H1 (cell line): ENCODE measurements around the gene ZDHHC11. TPM values are rescaled to one million over a fixed set of nuclear protein-coding genes. Genes with fewer than 3 reads are reported as not detected.
A peak's percentile ranks its signal among the peaks of the same experiment; 100 is the strongest.

Experiments
- CTCF ChIA-PET: fragments of 300-600 bp; sonication (Branson Sonifier 250); formaldehyde crosslinking; loops from one replicate; lab custom pipeline; 2021; ENCODE audit not compliant: partially characterized antibody; lab: Charles Lee
- POLR2A ChIA-PET: fragments of 300-600 bp; sonication (Branson Sonifier 250); formaldehyde crosslinking; loops from one replicate; lab custom pipeline; 2021; ENCODE audit warnings: inconsistent platforms; ENCODE audit not compliant: partially characterized antibody; lab: Charles Lee
- DNase-seq, 2 experiments: peaks; one replicate each; pipeline versions ENCODE4 v3.0.0 to v3.0.0-alpha.2; 2010 to 2022; ENCODE audit warnings: low spot score in 2 of 2, low read depth in 1 of 2, mixed read lengths in 1 of 2
- FAIRE-seq: peaks from 2 replicates; lab custom pipeline; 2011; peaks lifted over from hg19 to GRCh38; lab: Jason Lieb, UNC
- H2AFZ ChIP-seq: 2 replicates; pipeline ENCODE4 v1.8.1; 2012; ENCODE audit warnings: low read length, inconsistent platforms
- H2AK5ac ChIP-seq: 2 replicates; pipeline ENCODE4 v1.6.1; 2013; ENCODE audit warnings: low read depth, low read length
- H2BK120ac ChIP-seq: replicated peaks from 2 replicates; pipeline ENCODE3; 2013; ENCODE audit warnings: low read depth, low read length, inconsistent platforms
- H2BK12ac ChIP-seq: 2 replicates; pipeline ENCODE4 v1.6.1; 2013; ENCODE audit warnings: low read depth, low read length
- H2BK15ac ChIP-seq: 2 replicates; pipeline ENCODE4 v1.6.1; 2013; ENCODE audit warnings: low read length
- H2BK20ac ChIP-seq: 2 replicates; pipeline ENCODE4 v1.6.1; 2013; ENCODE audit warnings: low read length
- H2BK5ac ChIP-seq: 2 replicates; pipeline ENCODE4 v1.6.1; 2013; ENCODE audit warnings: low read depth, low read length
- H3K14ac ChIP-seq: 2 replicates; pipeline ENCODE4 v1.6.1; 2013; ENCODE audit warnings: inconsistent platforms; ENCODE audit not compliant: insufficient read length
- H3K18ac ChIP-seq: 2 replicates; pipeline ENCODE4 v1.6.1; 2013; ENCODE audit warnings: low read length; ENCODE audit errors: extremely low read depth
- H3K23ac ChIP-seq: 2 replicates; pipeline ENCODE4 v1.6.1; 2013; ENCODE audit warnings: inconsistent platforms; ENCODE audit not compliant: insufficient read length
- H3K23me2 ChIP-seq: 2 replicates; pipeline ENCODE4 v1.6.1; 2013; ENCODE audit warnings: low read depth, low read length
- H3K27ac ChIP-seq: 2 replicates; pipeline ENCODE4 v1.6.1; 2011; ENCODE audit warnings: low read depth, low read length, inconsistent platforms
- H3K27me3 ChIP-seq, 4 experiments: replicated peaks in 1 of 4; 1 replicate in 1 of 4; 2 replicates in 3 of 4; pipeline versions ENCODE4 v1.6.1 to v1.8.1; 2011 to 2013; ENCODE audit warnings: low read length in 3 of 4, mild to moderate bottlenecking in 3 of 4, inconsistent platforms in 2 of 4, mixed read lengths in 2 of 4, moderate library complexity in 1 of 4; ENCODE audit not compliant: control insufficient read depth in 3 of 4, insufficient read depth in 3 of 4; ENCODE audit errors: extremely low read depth in 1 of 4
- H3K36me3 ChIP-seq, 4 experiments: 2 replicates each; pipeline versions ENCODE4 v1.6.1 to v1.8.1; 2011 to 2013; ENCODE audit warnings: mild to moderate bottlenecking in 4 of 4, low read length in 3 of 4, moderate library complexity in 2 of 4, control low read depth in 1 of 4, inconsistent platforms in 1 of 4; ENCODE audit not compliant: insufficient read depth in 4 of 4, control insufficient read depth in 2 of 4
- H3K4ac ChIP-seq: replicated peaks from 2 replicates; pipeline ENCODE3; 2013; ENCODE audit warnings: low read length, low read depth, mixed read lengths, inconsistent platforms; ENCODE audit not compliant: insufficient read length
- H3K4me1 ChIP-seq, 4 experiments: replicated peaks in 1 of 4; 1 replicate in 1 of 4; 2 replicates in 3 of 4; pipeline versions ENCODE4 v1.6.1 to v1.8.1; 2011 to 2013; ENCODE audit warnings: low read length in 3 of 4, inconsistent platforms in 2 of 4, mixed read lengths in 1 of 4; ENCODE audit not compliant: insufficient read depth in 4 of 4, control insufficient read depth in 3 of 4
- H3K4me2 ChIP-seq, 2 experiments: 2 replicates each; pipeline versions ENCODE4 v1.6.1 to v1.8.1; 2011 to 2013; ENCODE audit warnings: low read depth in 2 of 2, low read length in 2 of 2, control low read depth in 1 of 2, inconsistent platforms in 1 of 2, mild to moderate bottlenecking in 1 of 2; ENCODE audit not compliant: insufficient read depth in 1 of 2
- H3K4me3 ChIP-seq, 4 experiments: fragments of 200-600, 300-600 bp in 1 of 4; sonication (generic), shearing (Covaris generic), sonication (Bioruptor Twin) in 1 of 4; 2 replicates each; pipeline versions ENCODE4 v1.5.1 to v1.8.1; 2011 to 2016; ENCODE audit warnings: low read length in 4 of 4, low read depth in 3 of 4, control low read depth in 2 of 4, inconsistent platforms in 2 of 4, mild to moderate bottlenecking in 2 of 4, mixed read lengths in 1 of 4, moderate library complexity in 1 of 4; ENCODE audit not compliant: insufficient read depth in 2 of 4; ENCODE audit errors: extremely low read depth in 1 of 4
- H3K56ac ChIP-seq: replicated peaks from 2 replicates; pipeline ENCODE3; 2013; ENCODE audit warnings: low read depth, mild to moderate bottlenecking, mixed read lengths, low read length, inconsistent platforms; ENCODE audit not compliant: insufficient read length
- H3K79me1 ChIP-seq: 2 replicates; pipeline ENCODE4 v1.6.1; 2013; ENCODE audit warnings: low read depth, low read length, control low read depth
- H3K79me2 ChIP-seq, 2 experiments: 2 replicates each; pipeline versions ENCODE4 v1.6.1 to v1.8.1; 2012 to 2013; ENCODE audit warnings: low read length in 2 of 2, mild to moderate bottlenecking in 2 of 2, inconsistent platforms in 1 of 2; ENCODE audit not compliant: insufficient read depth in 2 of 2, control insufficient read depth in 1 of 2
- H3K9ac ChIP-seq, 4 experiments: replicated peaks in 1 of 4; 1 replicate in 1 of 4; 2 replicates in 3 of 4; pipeline versions ENCODE4 v1.6.1 to v1.8.1; 2011 to 2013; ENCODE audit warnings: low read depth in 3 of 4, low read length in 3 of 4, control low read depth in 2 of 4, mild to moderate bottlenecking in 2 of 4, moderate library complexity in 2 of 4, inconsistent platforms in 1 of 4; ENCODE audit errors: extremely low read depth in 1 of 4
- H3K9me3 ChIP-seq, 2 experiments: 2 replicates each; pipeline versions ENCODE4 v1.6.1 to v1.8.1; 2012 to 2013; ENCODE audit warnings: mild to moderate bottlenecking in 2 of 2, moderate library complexity in 2 of 2, control low read depth in 1 of 2, inconsistent platforms in 1 of 2, low read depth in 1 of 2, low read length in 1 of 2, mixed read lengths in 1 of 2; ENCODE audit not compliant: insufficient read depth in 2 of 2
- H4K20me1 ChIP-seq, 2 experiments: replicated peaks in 1 of 2; 2 replicates each; pipeline versions ENCODE3 to v1.8.1; 2011 to 2013; ENCODE audit warnings: inconsistent platforms in 2 of 2, low read length in 2 of 2, mild to moderate bottlenecking in 1 of 2; ENCODE audit not compliant: insufficient read depth in 2 of 2, control insufficient read depth in 1 of 2
- H4K5ac ChIP-seq: 2 replicates; pipeline ENCODE4 v1.6.1; 2013; ENCODE audit warnings: low read length, low read depth, mixed read lengths, inconsistent platforms; ENCODE audit not compliant: insufficient read length
- H4K8ac ChIP-seq: 2 replicates; pipeline ENCODE4 v1.8.0; 2013; ENCODE audit warnings: mild to moderate bottlenecking, moderate library complexity, low read length, inconsistent platforms; ENCODE audit not compliant: insufficient read depth; ENCODE audit errors: extremely low read depth
- H4K91ac ChIP-seq: replicated peaks from 2 replicates; pipeline ENCODE3; 2013; ENCODE audit warnings: low read length, mixed read lengths, inconsistent platforms; ENCODE audit not compliant: insufficient read length
- ASH2L ChIP-seq: fragments of 200-600, 300-600 bp; sonication (generic); IDR thresholded peaks from one replicate; pipeline ENCODE4 v1.7.1; 2017; ENCODE audit warnings: low read length
- ATF3 ChIP-seq: IDR thresholded peaks from 2 replicates; pipeline ENCODE4 v1.6.1; 2011; ENCODE audit warnings: low read depth, mild to moderate bottlenecking, low read length; ENCODE audit not compliant: insufficient read depth
- CHD1 ChIP-seq: IDR thresholded peaks from 2 replicates; pipeline ENCODE4 v1.6.1; 2012; ENCODE audit warnings: low read depth, low read length, improper control_type of control experiment
- EP300 ChIP-seq, 2 experiments: IDR thresholded peaks; 1 replicate in 1 of 2; 2 replicates in 1 of 2; pipeline ENCODE4 v1.6.1; 2011 to 2012; ENCODE audit warnings: low read depth in 2 of 2, low read length in 2 of 2, mild to moderate bottlenecking in 2 of 2, borderline replicate concordance in 1 of 2, inconsistent platforms in 1 of 2, moderate library complexity in 1 of 2
- GABPA ChIP-seq: IDR thresholded peaks from 2 replicates; pipeline ENCODE4 v1.6.1; 2011; ENCODE audit warnings: mild to moderate bottlenecking, low read length, moderate library complexity, borderline replicate concordance; ENCODE audit not compliant: insufficient read depth
- KDM5A ChIP-seq: fragments of 200-600 bp; IDR thresholded peaks from 2 replicates; pipeline ENCODE4 v1.7.1; 2012; ENCODE audit warnings: mild to moderate bottlenecking, low read length, inconsistent platforms, mixed read lengths
- MAX ChIP-seq: IDR thresholded peaks from 2 replicates; pipeline ENCODE4 v1.6.1; 2012; ENCODE audit warnings: inconsistent platforms
- POLR2A ChIP-seq, 2 experiments: IDR thresholded peaks; 1 replicate in 1 of 2; 2 replicates in 1 of 2; pipeline ENCODE4 v1.6.1; 2011; ENCODE audit warnings: low read depth in 2 of 2, low read length in 2 of 2, mild to moderate bottlenecking in 2 of 2; ENCODE audit errors: control extremely low read depth in 1 of 2
- RNF2 ChIP-seq: fragments of 200-900, 300-1000 bp; sonication (generic); IDR thresholded peaks from 2 replicates; pipeline ENCODE4 v1.7.1; 2016; ENCODE audit warnings: borderline replicate concordance, low read depth, mild to moderate bottlenecking, antibody characterized with exemption, low read length; ENCODE audit not compliant: poor library complexity, severe bottlenecking; ENCODE audit errors: missing control alignments
- TAF1 ChIP-seq: IDR thresholded peaks from 2 replicates; pipeline ENCODE4 v1.6.1; 2011; ENCODE audit warnings: mild to moderate bottlenecking, low read depth, low read length
- TAF7 ChIP-seq: optimal IDR thresholded peaks from 2 replicates; pipeline ENCODE3; 2011; ENCODE audit warnings: low read depth, mild to moderate bottlenecking, inconsistent platforms, low read length, moderate library complexity, borderline replicate concordance
- USF2 ChIP-seq: IDR thresholded peaks from 2 replicates; pipeline ENCODE4 v1.6.1; 2011; ENCODE audit warnings: low read length, improper control_type of control experiment
- WGBS, 2 experiments: shearing (Covaris generic) in 1 of 2; methylation state at CpG; one replicate each; pipeline versions ENCODE4 v1.1.6 to v1.1.7; 2013 to 2015; ENCODE audit warnings: low lambda C conversion rate in 2 of 2, mixed read lengths in 2 of 2, inconsistent platforms in 1 of 2, low coverage in 1 of 2, missing lambda C conversion rate in 1 of 2; ENCODE audit not compliant: insufficient replicate concordance in 2 of 2, insufficient coverage in 1 of 2, insufficient read length in 1 of 2; ENCODE audit errors: extremely low coverage in 1 of 2, missing lambda C conversion rate in 1 of 2; 5-methylcytosine and 5-hydroxymethylcytosine counted together
- polyA plus RNA-seq, 7 experiments: library from polyadenylated mRNA; depleted of rRNA in 3 of 7; stranded (reverse) in 5 of 7; unstranded in 2 of 7; fragments of >200 nt in 5 of 7; fragments of 200-250 nt in 2 of 7; gene quantifications; 1 replicate in 5 of 7; 2 replicates in 1 of 7; 4 replicates in 1 of 7; pipeline versions ENCODE4 v1.2.1 to v1.2.3, GENCODE V29; 2011 to 2013; ENCODE audit warnings: missing spikeins in 2 of 7, mixed read lengths in 2 of 7
- total RNA-seq: library from RNA; stranded (reverse); fragmentation: NEBNext Ultra II Directional; extraction: Animal tissue kit (Norgen Biotek cat#: 25700); gene quantifications from 2 replicates; pipeline ENCODE4 v1.2.1, GENCODE V29; 2021

ZDHHC11 gene
- total and polyA plus RNA-seq, 2 of the 8 experiments (the other 6 are each of a cell fraction or from before 2014, with no cell fraction given), result 4.7 to 16.6 TPM

GRCh38 chr5:858726-859125 lies 7.9 kb upstream of the ZDHHC11 start:
- Histone ChIP-seq H3K18ac (no peak overlapping the region), H2BK120ac (no peak overlapping the region), H3K36me3 (peaks cover 4 to 11% (median 9%) of the 10 kb centered on the region in 4 experiments; a peak in 4 of 8 replicates), H4K20me1 (peaks cover 2 to 29% of the 10 kb centered on the region in 2 experiments), H3K56ac (no peak overlapping the region), H3K27ac (no peak overlapping the region), H3K9ac (no peak overlapping the region), H3K14ac (no peak overlapping the region), H2AFZ (no peak overlapping the region), H3K23ac (no peak overlapping the region), H2BK5ac (peak overlapping the region; percentile 5; the same call in 1 of the 2 replicates), H3K4me1 (no peaks in the 10 kb centered on the region), H3K4ac (no peak overlapping the region), H2BK12ac (no peak overlapping the region), H3K4me3 (no peak overlapping the region), H3K4me2 (no peak overlapping the region), H3K79me2 (no peaks in the 10 kb centered on the region), H3K27me3 (no peaks in the 10 kb centered on the region), H2BK15ac (no peak overlapping the region), H4K91ac (no peak overlapping the region), H4K8ac (no peak overlapping the region), H3K79me1 (peaks cover 4% of the 10 kb centered on the region), H3K23me2 (peaks cover 11% of the 10 kb centered on the region; the same call in 1 of the 2 replicates), H2BK20ac (no peak overlapping the region), H3K9me3 (no peaks in the 10 kb centered on the region), H2AK5ac (no peak overlapping the region), H4K5ac (no peak overlapping the region)
- WGBS, 2 experiments, result 97% methylated on average over 11 of the region's 11 CpGs; no CpG with 5 or more reads in 1 of the 2 experiments
- POLR2A ChIA-PET, result interaction anchor here (1.8 to 2.1 kb wide), 2 partner anchors 8 to 32 kb away, joined by 5 to 20 read pairs; partner anchors contain the start of gene ZDHHC11
- FAIRE-seq, result no peak
- CTCF ChIA-PET, result no interaction called here
- DNase-seq, result no peak
- no peak for TF ChIP-seq ATF3
- no peak for TF ChIP-seq MAX
- no peak for TF ChIP-seq RNF2
- TF ChIP-seq ASH2L, result no peak
- TF ChIP-seq TAF7, result no peak
- no peak for TF ChIP-seq USF2
- no peak for TF ChIP-seq TAF1
- TF ChIP-seq KDM5A, result no peak
- TF ChIP-seq POLR2A (IDR thresholded peaks at IDR 0.05; ENCODE audit: control extremely low read depth in 1 of 2, low read depth in 2 of 2, low read length in 2 of 2), result no peak
- no peak for TF ChIP-seq GABPA
- no peak for TF ChIP-seq CHD1
- TF ChIP-seq EP300 (IDR thresholded peaks at IDR 0.05; ENCODE audit: borderline replicate concordance in 1 of 2, low read depth in 2 of 2, low read length in 2 of 2), result no peak
